GM19397 (cell line): ENCODE measurements around the gene GNAT2.

Experiments used
- ATAC-seq: cut with Tn5 transposase; IDR thresholded peaks from one replicate; pipeline ENCODE4 v1.9.1; 2021; ENCODE audit warnings: mild to moderate bottlenecking, moderate library complexity; ENCODE audit not compliant: unreplicated experiment

Gene GNAT2

GRCh38 chr1:109613361-109614147, 5.9 kb downstream of the GNAT2 start:
- ATAC-seq: no peak

DNA sequence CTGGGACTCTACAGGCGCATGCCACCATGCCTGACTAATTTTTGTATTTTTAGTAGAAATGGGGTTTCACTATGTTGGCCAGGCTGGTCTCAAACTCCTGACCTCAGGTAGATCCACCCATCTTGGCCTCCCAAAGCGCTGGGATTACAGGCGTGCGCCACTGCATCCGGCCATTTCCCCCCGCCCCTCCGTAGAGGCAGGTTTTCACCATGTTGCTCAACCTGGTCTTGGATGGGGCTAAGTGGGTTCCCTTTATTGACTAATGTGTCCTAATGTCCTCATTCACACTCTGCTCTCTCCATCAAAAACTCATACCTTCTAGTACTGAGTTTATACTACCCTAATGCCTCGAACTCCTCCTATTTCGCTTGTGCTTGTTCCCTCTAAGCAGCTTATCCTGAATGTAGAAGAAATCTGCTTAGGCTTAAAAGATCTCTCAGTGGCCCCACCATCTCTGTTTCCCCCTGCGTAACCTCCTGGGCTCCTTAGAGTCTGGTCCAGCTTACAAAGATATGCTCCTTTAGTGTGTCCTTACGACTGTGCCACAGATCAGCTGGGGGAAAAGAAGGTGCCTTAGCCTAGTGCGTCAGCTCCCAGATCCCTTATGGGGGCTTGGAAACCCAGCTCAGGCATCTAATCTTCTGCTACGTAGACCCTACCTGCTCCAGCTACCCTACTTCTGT, 8.0 kb downstream of the GNAT2 start:
- ATAC-seq: no peak

GRCh38 chr1:109610609-109611307, 8.7 kb downstream of the GNAT2 start:
- no peak for ATAC-seq

GRCh38 chr1:109609881-109610280, 9.5 kb downstream of the GNAT2 start:
- no peak for ATAC-seq

DNA sequence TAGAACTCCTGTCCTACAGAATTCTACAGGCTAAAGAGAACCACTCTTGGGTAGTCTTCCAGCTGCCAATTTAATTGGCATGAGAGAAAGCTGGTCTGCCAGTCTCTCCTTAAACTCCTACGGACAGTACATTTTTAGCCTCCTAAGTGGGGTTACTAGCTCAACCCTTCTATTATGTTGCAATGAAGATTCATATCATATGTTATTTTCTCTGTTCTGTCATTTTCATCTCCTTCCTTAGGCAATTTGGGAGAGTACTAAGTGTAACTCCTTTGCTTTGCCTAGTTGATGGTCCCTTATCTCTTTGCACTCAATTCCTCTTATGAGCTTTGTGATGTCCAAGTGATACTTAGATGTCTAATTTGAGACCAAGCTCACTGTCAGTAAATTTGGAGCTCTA, 14.0 kb downstream of the GNAT2 start:
- ATAC-seq: no peak

DNA sequence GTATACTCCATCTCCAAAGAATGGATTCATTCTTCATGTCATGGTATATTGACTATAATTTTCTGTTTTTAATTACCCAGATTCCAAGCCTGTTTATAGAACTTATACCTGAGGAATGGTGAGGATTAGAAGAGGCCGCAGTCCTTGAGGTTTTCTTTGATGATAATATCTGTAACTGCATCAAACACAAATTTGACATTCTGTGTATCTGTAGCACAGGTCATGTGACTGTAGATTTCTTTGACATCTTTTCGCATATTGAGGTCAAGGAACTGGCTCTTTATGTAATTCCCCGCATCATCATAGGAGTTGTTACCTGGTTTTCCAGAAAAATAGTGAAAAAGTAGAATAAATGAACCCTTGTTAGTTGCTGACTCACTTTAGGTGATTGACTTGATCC, 16.2 kb downstream of the GNAT2 start:
- ATAC-seq: no peak

DNA sequence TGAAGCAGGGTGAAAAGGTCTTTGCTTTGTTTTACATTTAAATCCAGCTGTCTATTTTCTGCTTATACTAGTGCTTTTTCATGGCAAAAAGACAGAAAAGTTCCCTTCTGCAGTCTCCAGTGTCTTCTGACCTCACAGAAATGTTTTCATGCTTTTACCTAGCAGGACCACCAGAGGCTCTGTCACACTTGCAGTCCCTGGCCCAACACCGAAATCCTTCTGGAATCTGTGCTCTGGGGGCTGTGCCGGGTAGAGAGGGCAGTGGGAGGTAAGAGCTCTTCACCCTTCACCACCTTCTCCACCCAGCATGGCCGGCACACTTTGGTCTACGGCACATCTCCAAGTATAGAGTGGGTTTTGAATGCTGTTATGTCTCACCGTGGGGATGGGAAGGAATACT, 20.8 kb downstream of the GNAT2 start:
- no peak for ATAC-seq

GRCh38 chr1:109598156-109598555, 21.3 kb downstream of the GNAT2 start:
- no peak for ATAC-seq

DNA sequence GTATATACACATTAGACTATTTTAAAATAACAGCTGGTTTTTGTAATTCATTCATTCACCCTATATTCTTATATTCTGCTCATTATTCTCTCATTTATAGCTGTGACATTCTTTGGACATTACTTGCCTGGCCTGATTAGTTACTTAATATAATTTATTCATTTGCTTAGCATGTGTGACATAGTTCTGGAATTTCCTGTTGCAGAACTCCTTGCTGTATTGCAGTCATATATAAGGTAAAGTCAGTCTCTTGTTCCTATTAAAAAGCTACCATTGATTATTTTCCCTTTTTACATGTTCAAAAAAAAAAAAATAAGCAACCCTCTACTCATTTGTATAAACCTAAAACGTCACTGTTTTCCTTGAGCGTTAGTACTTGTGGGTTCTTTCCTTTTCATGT, 23.9 kb downstream of the GNAT2 start:
- no peak for ATAC-seq

DNA sequence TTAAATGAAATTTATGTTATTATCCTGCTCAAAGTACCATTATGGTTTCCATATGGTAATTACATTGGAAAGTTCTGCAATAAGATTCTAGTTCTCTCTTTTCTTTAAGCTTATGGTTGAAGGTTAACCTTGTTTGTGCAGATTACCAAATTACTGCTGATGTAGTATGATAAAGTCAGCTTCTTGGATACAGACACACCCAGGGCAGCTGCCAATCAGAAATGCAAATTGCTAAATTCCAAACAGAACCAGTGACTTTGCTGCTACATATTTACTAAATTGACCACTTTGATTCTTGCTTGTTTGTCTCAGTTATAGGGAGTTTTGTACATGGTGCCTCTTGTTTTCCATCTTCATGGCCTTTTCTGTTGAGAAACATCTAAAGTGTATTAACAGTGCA, 26.5 kb downstream of the GNAT2 start:
- ATAC-seq: no peak

GRCh38 chr1:109589679-109590078, 29.7 kb downstream of the GNAT2 start:
- ATAC-seq: no peak

DNA sequence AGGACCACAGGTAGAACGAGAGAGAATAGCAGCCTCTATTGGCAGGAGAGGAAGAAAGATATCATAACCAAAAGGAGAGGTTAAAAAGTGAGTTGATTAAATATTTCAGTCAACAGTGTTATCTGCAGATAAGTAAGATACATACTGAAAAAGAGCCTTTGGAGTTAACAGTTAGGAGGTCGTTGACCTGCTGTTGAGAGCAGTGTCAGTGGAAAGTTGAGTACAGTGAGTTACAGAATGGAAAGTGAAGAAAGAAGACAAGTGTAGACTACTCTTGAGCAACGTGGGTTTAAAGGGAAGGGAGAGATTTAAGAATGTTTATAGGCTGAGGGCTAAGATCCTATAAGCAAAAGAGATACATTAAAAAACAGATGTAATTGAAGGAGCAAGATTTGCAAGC, 30.2 kb downstream of the GNAT2 start:
- no peak for ATAC-seq

- no peak for ATAC-seq
Observed at GRCh38 chr1:109586055-109586454, 33.4 kb downstream of the GNAT2 start.

DNA sequence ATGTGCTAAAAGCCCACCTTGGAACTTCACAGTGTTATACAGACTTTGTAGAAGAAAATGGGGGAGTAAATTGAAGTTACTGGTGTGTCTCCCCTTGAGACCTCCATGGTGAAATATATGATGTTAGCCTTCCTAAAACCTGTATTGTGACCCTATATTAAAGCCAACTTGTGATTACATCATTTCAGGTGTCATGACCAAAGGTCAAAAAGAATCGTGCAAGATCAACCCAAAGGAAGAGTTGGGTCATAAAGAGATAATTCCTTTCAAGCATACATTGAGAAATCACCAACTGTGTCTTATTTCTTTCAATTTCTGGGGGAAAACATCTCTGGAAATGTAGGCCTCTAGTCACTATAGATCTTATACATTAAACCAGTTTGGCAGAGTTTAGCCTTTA, 34.6 kb downstream of the GNAT2 start:
- ATAC-seq: no peak

- no peak for ATAC-seq
Observed at GRCh38 chr1:109582021-109582420, 37.4 kb downstream of the GNAT2 start.

GRCh38 chr1:109579491-109579890, 39.9 kb downstream of the GNAT2 start:
- no peak for ATAC-seq

- ATAC-seq: no peak
Observed at GRCh38 chr1:109578947-109579443, 40.4 kb downstream of the GNAT2 start.

- ATAC-seq: no peak
Observed at GRCh38 chr1:109573785-109574184, 45.6 kb downstream of the GNAT2 start.

- ATAC-seq: no peak
Observed at GRCh38 chr1:109570414-109570813, 49.0 kb downstream of the GNAT2 start.

GRCh38 chr1:109569323-109569722, 50.1 kb downstream of the GNAT2 start:
- no peak for ATAC-seq

- no peak for ATAC-seq
Observed at GRCh38 chr1:109567877-109568672, 51.3 kb downstream of the GNAT2 start.
